Neural cell (in vitro differentiated cells): ENCODE measurements around the gene LRRD1. TPM values are rescaled to one million over a fixed set of nuclear protein-coding genes. Genes with fewer than 3 reads are reported as not detected.

Experiments used
- H2AFZ ChIP-seq: fragments of 200-600, 300-800 bp; sonication (generic), shearing (Covaris generic); 2 replicates; pipeline ENCODE4 v1.6.0; 2014; ENCODE audit warnings: low read depth, mild to moderate bottlenecking, antibody characterized with exemption, low read length, moderate library complexity
- H3F3A ChIP-seq: fragments of 200-600 bp; shearing (Covaris generic); 2 replicates; pipeline ENCODE4 v1.6.1; 2016; ENCODE audit warnings: mild to moderate bottlenecking, moderate library complexity, mixed read lengths, antibody characterized with exemption, low read length; ENCODE audit not compliant: insufficient read depth, poor library complexity, severe bottlenecking
- H3K27ac ChIP-seq: fragments of 200-600, 300-800 bp; sonication (generic), shearing (Covaris generic); 2 replicates; pipeline ENCODE4 v1.5.1; 2014; ENCODE audit warnings: mild to moderate bottlenecking, low read length, moderate library complexity
- H3K27me3 ChIP-seq: fragments of 300-800, 200-600 bp; sonication (generic), shearing (Covaris generic); 2 replicates; pipeline ENCODE4 v1.6.0; 2014; ENCODE audit warnings: mild to moderate bottlenecking, low read depth, low read length, moderate library complexity; ENCODE audit not compliant: insufficient read depth
- H3K36me3 ChIP-seq: fragments of 300-800, 200-600 bp; sonication (generic), shearing (Covaris generic); 2 replicates; pipeline ENCODE4 v1.5.1; 2014; ENCODE audit warnings: mild to moderate bottlenecking, antibody characterized with exemption, low read length, moderate library complexity; ENCODE audit not compliant: insufficient read depth
- H3K4me2 ChIP-seq: fragments of 300-800, 200-600 bp; sonication (generic), shearing (Covaris generic); 2 replicates; pipeline ENCODE4 v1.6.0; 2014; ENCODE audit warnings: mild to moderate bottlenecking, low read length
- H3K4me3 ChIP-seq: fragments of 300-800, 200-600 bp; sonication (generic), shearing (Covaris generic); 2 replicates; pipeline ENCODE4 v1.5.1; 2014; ENCODE audit warnings: mild to moderate bottlenecking, low read length, moderate library complexity
- H3K79me2 ChIP-seq: fragments of 200-600 bp; shearing (Covaris generic); replicated peaks from 2 replicates; pipeline ENCODE4 v1.6.0; 2014; ENCODE audit warnings: mild to moderate bottlenecking, low read length, moderate library complexity; ENCODE audit not compliant: insufficient read depth
- H3K9ac ChIP-seq: fragments of 300-800, 200-600 bp; sonication (generic), shearing (Covaris generic); 2 replicates; pipeline ENCODE4 v1.6.1; 2016; ENCODE audit warnings: mild to moderate bottlenecking, low read length, mixed read lengths
- H3K9me2 ChIP-seq: fragments of 200-600 bp; shearing (Covaris generic); 2 replicates; pipeline ENCODE4 v1.6.1; 2016; ENCODE audit warnings: mild to moderate bottlenecking, low read length, mixed read lengths; ENCODE audit not compliant: insufficient read depth
- H3K9me3 ChIP-seq: fragments of 200-600, 300-800 bp; sonication (generic), shearing (Covaris generic); 2 replicates; pipeline ENCODE4 v1.6.1; 2016; ENCODE audit warnings: mild to moderate bottlenecking, mixed run types, low read length, moderate library complexity, mixed read lengths
- H4K20me1 ChIP-seq: fragments of 200-600 bp; shearing (Covaris generic); 2 replicates; pipeline ENCODE4 v1.6.1; 2016; ENCODE audit warnings: mild to moderate bottlenecking, mixed run types; ENCODE audit not compliant: insufficient read depth
- EP300 ChIP-seq: fragments of 450-650 bp; conservative IDR thresholded peaks from 2 replicates; pipeline ENCODE4 v1.6.1; 2014; ENCODE audit warnings: antibody characterized with exemption, mild to moderate bottlenecking, moderate library complexity; ENCODE audit not compliant: poor library complexity, severe bottlenecking
- EZH2 ChIP-seq: fragments of 200-600, 300-800 bp; shearing (Covaris generic), sonication (generic); IDR thresholded peaks from 2 replicates; pipeline ENCODE4 v1.6.1; 2014; ENCODE audit warnings: antibody characterized with exemption, low read length, borderline replicate concordance, mild to moderate bottlenecking; ENCODE audit not compliant: insufficient read depth, poor library complexity, severe bottlenecking
- MXI1 ChIP-seq: fragments of 450-650 bp; conservative IDR thresholded peaks from 2 replicates; pipeline ENCODE4 v1.6.1; 2014; ENCODE audit warnings: antibody characterized with exemption, mild to moderate bottlenecking; ENCODE audit not compliant: poor library complexity, severe bottlenecking
- POLR2AphosphoS5 ChIP-seq: IDR thresholded peaks from 2 replicates; pipeline ENCODE4 v1.6.1; 2012
- RAD21 ChIP-seq: fragments of 450-650 bp; conservative IDR thresholded peaks from 2 replicates; pipeline ENCODE4 v1.6.1; 2014; ENCODE audit warnings: antibody characterized with exemption, mild to moderate bottlenecking, moderate library complexity
- SMC3 ChIP-seq: fragments of 450-650 bp; conservative IDR thresholded peaks from 2 replicates; pipeline ENCODE4 v1.6.1; 2014; ENCODE audit warnings: antibody characterized with exemption, mild to moderate bottlenecking, moderate library complexity; ENCODE audit not compliant: poor library complexity
- TAF1 ChIP-seq: IDR thresholded peaks from 2 replicates; pipeline ENCODE4 v1.6.1; 2012; ENCODE audit warnings: low read depth
- polyA plus RNA-seq: library from polyadenylated mRNA; depleted of rRNA; stranded (reverse); fragments of >200 nt; gene quantifications from 2 replicates; pipeline ENCODE4 v1.2.3, GENCODE V29; 2014
- TF ChIP-seq, protein P1 (sequence below): fragments of 450-650 bp; IDR thresholded peaks from 2 replicates; pipeline ENCODE4 v1.5.1; 2014; ENCODE audit warnings: antibody characterized with exemption, mild to moderate bottlenecking, moderate library complexity; ENCODE audit not compliant: poor library complexity, severe bottlenecking
- TF ChIP-seq, protein P2 (sequence below): IDR thresholded peaks from 2 replicates; pipeline ENCODE4 v1.6.1; 2012; ENCODE audit warnings: borderline replicate concordance

LRRD1 gene
- polyA plus RNA-seq, 1 donor from 2014 or later, result 2.7 TPM

DNA sequence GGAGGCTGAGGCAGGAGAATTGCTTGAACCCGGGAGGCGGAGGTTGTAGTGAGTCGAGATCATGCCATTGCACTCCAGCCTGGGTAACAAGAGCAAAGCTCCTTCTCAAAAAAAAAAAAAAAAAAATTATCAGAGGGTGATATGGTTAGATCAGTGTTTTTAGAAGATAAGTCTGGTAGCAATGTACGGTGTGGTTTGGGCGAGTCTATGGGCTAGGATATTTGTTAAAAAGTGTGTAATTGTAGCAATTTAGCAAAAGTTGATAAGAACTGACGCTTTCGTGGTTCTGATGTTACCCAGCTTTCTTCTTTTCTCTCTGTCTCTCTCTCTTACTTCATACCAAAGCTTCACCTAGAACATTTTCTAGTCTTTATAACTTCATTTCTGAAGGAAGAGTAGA is 37.8 kb downstream of the LRRD1 start:
- Histone ChIP-seq H3F3A (no peaks in the 10 kb centered on the region), H3K4me3 (no peak overlapping the region), H3K27ac (no peak overlapping the region), H3K9me3 (no peaks in the 10 kb centered on the region), H3K9me2 (no peaks in the 10 kb centered on the region), H3K79me2 (no peaks in the 10 kb centered on the region), H2AFZ (no peak overlapping the region), H3K9ac (no peak overlapping the region), H3K4me2 (no peak overlapping the region), H4K20me1 (no peaks in the 10 kb centered on the region), H3K36me3 (no peaks in the 10 kb centered on the region), H3K27me3 (no peaks in the 10 kb centered on the region)
- TF ChIP-seq POLR2AphosphoS5 (no peak), MXI1 (no peak), TAF1 (no peak), EZH2 (no peak), EP300 (no peak), SMC3 (no peak), RAD21 (no peak)
- TF ChIP-seq, protein P1, sequence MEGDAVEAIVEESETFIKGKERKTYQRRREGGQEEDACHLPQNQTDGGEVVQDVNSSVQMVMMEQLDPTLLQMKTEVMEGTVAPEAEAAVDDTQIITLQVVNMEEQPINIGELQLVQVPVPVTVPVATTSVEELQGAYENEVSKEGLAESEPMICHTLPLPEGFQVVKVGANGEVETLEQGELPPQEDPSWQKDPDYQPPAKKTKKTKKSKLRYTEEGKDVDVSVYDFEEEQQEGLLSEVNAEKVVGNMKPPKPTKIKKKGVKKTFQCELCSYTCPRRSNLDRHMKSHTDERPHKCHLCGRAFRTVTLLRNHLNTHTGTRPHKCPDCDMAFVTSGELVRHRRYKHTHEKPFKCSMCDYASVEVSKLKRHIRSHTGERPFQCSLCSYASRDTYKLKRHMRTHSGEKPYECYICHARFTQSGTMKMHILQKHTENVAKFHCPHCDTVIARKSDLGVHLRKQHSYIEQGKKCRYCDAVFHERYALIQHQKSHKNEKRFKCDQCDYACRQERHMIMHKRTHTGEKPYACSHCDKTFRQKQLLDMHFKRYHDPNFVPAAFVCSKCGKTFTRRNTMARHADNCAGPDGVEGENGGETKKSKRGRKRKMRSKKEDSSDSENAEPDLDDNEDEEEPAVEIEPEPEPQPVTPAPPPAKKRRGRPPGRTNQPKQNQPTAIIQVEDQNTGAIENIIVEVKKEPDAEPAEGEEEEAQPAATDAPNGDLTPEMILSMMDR, result no peak
- TF ChIP-seq, protein P2, sequence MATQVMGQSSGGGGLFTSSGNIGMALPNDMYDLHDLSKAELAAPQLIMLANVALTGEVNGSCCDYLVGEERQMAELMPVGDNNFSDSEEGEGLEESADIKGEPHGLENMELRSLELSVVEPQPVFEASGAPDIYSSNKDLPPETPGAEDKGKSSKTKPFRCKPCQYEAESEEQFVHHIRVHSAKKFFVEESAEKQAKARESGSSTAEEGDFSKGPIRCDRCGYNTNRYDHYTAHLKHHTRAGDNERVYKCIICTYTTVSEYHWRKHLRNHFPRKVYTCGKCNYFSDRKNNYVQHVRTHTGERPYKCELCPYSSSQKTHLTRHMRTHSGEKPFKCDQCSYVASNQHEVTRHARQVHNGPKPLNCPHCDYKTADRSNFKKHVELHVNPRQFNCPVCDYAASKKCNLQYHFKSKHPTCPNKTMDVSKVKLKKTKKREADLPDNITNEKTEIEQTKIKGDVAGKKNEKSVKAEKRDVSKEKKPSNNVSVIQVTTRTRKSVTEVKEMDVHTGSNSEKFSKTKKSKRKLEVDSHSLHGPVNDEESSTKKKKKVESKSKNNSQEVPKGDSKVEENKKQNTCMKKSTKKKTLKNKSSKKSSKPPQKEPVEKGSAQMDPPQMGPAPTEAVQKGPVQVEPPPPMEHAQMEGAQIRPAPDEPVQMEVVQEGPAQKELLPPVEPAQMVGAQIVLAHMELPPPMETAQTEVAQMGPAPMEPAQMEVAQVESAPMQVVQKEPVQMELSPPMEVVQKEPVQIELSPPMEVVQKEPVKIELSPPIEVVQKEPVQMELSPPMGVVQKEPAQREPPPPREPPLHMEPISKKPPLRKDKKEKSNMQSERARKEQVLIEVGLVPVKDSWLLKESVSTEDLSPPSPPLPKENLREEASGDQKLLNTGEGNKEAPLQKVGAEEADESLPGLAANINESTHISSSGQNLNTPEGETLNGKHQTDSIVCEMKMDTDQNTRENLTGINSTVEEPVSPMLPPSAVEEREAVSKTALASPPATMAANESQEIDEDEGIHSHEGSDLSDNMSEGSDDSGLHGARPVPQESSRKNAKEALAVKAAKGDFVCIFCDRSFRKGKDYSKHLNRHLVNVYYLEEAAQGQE, result no peak

DNA sequence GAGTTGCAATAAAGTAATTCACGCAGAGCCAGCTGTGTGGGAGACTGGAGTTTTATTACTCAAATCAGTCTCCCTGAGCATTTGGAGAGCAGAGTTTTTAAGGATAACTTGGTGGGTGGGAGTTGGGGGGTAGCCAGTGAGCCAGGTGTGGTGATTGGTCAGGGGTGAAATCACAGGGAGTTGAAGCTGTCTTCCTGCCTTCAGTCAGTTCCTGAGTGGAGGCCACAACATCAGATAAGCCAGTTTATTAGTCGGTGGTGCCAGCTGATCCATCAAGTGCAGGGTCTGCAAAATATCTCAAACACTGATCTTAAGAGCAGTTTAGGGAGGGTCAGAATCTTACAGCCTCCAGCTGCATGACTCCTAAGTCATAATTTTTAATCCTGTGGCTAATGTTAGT is 41.4 kb downstream of the LRRD1 start:
- Histone ChIP-seq H4K20me1 (no peaks in the 10 kb centered on the region), H3K9me2 (no peaks in the 10 kb centered on the region), H2AFZ (no peak overlapping the region)

More for the DNA sequence above, 41.4 kb downstream of the LRRD1 start:
- Histone ChIP-seq H3F3A (no peaks in the 10 kb centered on the region), H3K36me3 (no peaks in the 10 kb centered on the region), H3K9me3 (no peaks in the 10 kb centered on the region), H3K9ac (no peak overlapping the region), H3K4me3 (no peak overlapping the region), H3K4me2 (no peak overlapping the region), H3K79me2 (peaks cover 6% of the 10 kb centered on the region), H3K27me3 (no peaks in the 10 kb centered on the region), H3K27ac (no peak overlapping the region)
- TF ChIP-seq MXI1 (no peak), TAF1 (no peak), POLR2AphosphoS5 (no peak), EZH2 (no peak), RAD21 (no peak), EP300 (no peak), SMC3 (no peak)
- TF ChIP-seq, protein P1, result no peak
- TF ChIP-seq, protein P2, result no peak
